Measurements from ENCODE around the gene BTN1A1.
"Not testable (repeated sequence)": the region's sequence is repeated elsewhere in the genome, so short reads cannot be mapped to it uniquely, and the experiment has no call there.

Gene BTN1A1

GRCh38 chr6:26475823-26476729 is 24.0 kb upstream of the BTN1A1 start:
- no peak for DNase-seq

- no peak for DNase-seq
Observed at GRCh38 chr6:26476896-26477295, 23.2 kb upstream of the BTN1A1 start.

GRCh38 chr6:26477426-26477825 is 22.7 kb upstream of the BTN1A1 start:
- DNase-seq: no peak

- no peak for DNase-seq
Observed at GRCh38 chr6:26478100-26478984, 21.8 kb upstream of the BTN1A1 start.

GRCh38 chr6:26478985-26479278 is 21.2 kb upstream of the BTN1A1 start:
- DNase-seq: no peak

GRCh38 chr6:26482338-26482737 is 17.8 kb upstream of the BTN1A1 start:
- no peak for DNase-seq

- no peak for DNase-seq
Observed at GRCh38 chr6:26483727-26484126, 16.4 kb upstream of the BTN1A1 start.

- DNase-seq: no peak
Observed at GRCh38 chr6:26484161-26484560, 15.9 kb upstream of the BTN1A1 start.

GRCh38 chr6:26485112-26485780 is 14.9 kb upstream of the BTN1A1 start:
- DNase-seq: no peak

GRCh38 chr6:26486358-26486757 is 13.7 kb upstream of the BTN1A1 start:
- no peak for DNase-seq

- DNase-seq: no peak
Observed at GRCh38 chr6:26487466-26487865, 12.6 kb upstream of the BTN1A1 start.

- DNase-seq: no peak
Observed at GRCh38 chr6:26489996-26490964, 9.8 kb upstream of the BTN1A1 start.

GRCh38 chr6:26491604-26492003 is 8.5 kb upstream of the BTN1A1 start:
- DNase-seq: no peak

- no peak for DNase-seq
Observed at GRCh38 chr6:26493258-26493657, 6.8 kb upstream of the BTN1A1 start.

- DNase-seq: no peak
Observed at GRCh38 chr6:26494117-26494516, 6.0 kb upstream of the BTN1A1 start.

GRCh38 chr6:26495281-26495680 is 4.8 kb upstream of the BTN1A1 start:
- DNase-seq: no peak

- DNase-seq: no peak
Observed at GRCh38 chr6:26497610-26498009, 2.5 kb upstream of the BTN1A1 start.

GRCh38 chr6:26501482-26501986 is 1.4 kb downstream of the BTN1A1 start:
- DNase-seq: peak; percentile 36

GRCh38 chr6:26502165-26502564 is 2.1 kb downstream of the BTN1A1 start:
- no peak for DNase-seq

GRCh38 chr6:26502626-26503025 is 2.5 kb downstream of the BTN1A1 start:
- DNase-seq: no peak

- no peak for DNase-seq
Observed at GRCh38 chr6:26507658-26508057, 7.6 kb downstream of the BTN1A1 start.

- DNase-seq: not testable (repeated sequence)
Observed at GRCh38 chr6:26511033-26511432, 10.9 kb downstream of the BTN1A1 start.

Data from stimulated activated CD4-positive, alpha-beta T cell treated with anti-CD3 and anti-CD28 coated beads, Interleukin-4, amount 100 ng/mL, for 1 hour (primary cell).